GM21447 (cell line): Measurements from ENCODE around the gene VAV2.

Experiments used
- ATAC-seq: cut with Tn5 transposase; IDR thresholded peaks from one replicate; pipeline ENCODE4 v1.9.1; 2021; ENCODE audit not compliant: unreplicated experiment

VAV2 gene

GRCh38 chr9:133862585-133863256, 129.4 kb downstream of the VAV2 start:
- ATAC-seq: no peak

DNA sequence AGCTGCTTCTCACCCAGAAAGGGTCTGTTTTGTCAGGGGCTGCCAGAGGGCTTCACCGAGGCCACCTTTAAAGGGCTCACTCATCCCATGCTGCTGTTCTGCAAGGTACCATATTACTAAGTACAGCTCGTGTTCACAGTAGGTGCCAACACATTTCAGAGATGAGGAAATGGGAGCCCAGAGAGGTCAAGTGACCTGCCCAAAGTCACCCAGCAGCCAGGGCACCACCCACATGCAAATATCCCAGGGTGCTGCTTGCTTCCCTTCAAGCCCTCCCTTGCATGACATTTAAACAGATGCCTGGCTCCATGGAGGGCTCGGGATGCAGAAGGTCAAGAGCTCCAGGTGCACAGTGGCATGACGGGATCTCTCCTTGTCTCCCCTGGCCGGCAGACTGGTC, 130.4 kb downstream of the VAV2 start:
- no peak for ATAC-seq

GRCh38 chr9:133861086-133861485, 131.0 kb downstream of the VAV2 start:
- ATAC-seq: no peak

DNA sequence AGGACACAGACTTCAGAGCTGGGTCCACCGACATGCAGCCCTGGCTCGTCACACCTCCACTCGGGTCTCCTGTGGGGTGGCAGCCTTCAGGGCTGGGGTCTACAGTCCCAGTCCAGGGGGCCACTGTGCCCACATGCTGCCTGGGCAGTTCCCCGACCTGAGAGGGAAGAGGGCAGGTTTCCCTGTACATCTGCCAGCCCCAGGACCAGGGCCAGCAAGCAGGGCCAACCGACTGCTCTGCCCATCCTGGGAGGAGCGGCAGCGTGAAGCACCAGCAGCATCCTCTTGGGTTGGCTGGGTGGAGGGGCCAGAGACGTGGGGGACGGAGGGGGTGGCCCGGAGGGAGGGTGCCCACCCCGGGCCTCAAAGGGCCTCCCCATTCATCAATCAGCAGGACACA, 133.4 kb downstream of the VAV2 start:
- no peak for ATAC-seq

DNA sequence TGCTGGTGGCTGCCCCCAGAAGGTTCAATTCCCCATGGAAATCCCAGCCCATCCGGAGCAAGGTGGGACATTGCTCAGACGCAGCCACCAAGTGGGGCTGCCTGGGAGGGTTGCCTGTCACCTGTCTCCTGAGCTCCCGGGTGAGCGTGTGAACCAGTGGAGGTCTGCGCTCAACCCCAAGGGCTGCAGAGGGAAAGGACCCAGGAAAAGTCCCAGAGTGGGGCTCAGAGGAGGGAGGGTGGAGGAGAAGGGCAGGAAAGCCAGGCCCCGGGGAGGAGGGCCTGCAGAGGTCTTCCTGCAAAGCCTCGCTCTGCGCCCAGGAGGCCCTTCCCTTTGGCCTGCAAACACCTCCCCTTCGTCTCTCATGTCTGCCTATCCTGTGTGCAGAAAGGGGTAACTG, 134.5 kb downstream of the VAV2 start:
- no peak for ATAC-seq

GRCh38 chr9:133856798-133857197, 135.3 kb downstream of the VAV2 start:
- no peak for ATAC-seq

- ATAC-seq: no peak
Observed at GRCh38 chr9:133855802-133856521, 136.2 kb downstream of the VAV2 start.

DNA sequence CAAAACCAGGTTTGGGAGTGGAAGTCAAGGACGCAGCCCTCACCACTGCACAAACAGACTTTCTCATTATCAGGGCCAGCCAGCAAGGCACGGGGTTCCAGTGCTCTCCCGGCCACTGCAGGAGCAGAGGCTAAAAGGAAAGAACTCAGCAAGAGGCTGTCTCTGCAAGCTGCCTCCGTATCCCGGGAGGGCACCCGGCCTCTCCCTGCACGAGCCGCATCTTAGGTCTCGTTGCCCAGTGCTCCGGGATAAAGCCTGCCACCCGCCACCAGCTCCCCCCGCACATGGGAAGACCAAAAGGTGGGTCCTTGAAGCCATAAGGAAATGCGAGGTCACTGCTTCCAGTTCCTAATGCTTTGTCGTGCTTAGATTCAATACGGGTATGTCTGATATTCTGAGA, 136.8 kb downstream of the VAV2 start:
- ATAC-seq: no peak

DNA sequence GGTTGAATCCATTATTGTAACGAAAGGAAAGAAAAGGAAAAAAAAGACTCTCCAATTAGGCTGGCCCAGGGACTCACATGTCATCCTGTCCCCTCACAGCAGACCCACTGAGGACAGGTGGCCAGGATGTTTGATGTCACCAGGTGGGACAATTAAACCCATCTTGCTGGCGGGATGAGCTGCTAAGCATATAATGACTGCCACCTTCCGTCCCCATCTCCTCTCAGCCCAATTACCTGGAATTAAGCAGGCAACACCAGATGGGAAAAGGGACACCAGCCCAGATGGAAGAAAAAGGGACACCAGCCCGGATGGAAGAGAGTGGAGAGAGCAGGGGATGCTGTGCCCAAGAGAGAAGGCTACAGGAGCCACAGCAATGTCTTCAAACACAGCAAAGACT, 137.4 kb downstream of the VAV2 start:
- no peak for ATAC-seq

- ATAC-seq: no peak
Observed at GRCh38 chr9:133854048-133854447, 138.1 kb downstream of the VAV2 start.

GRCh38 chr9:133853331-133853730, 138.8 kb downstream of the VAV2 start:
- no peak for ATAC-seq

DNA sequence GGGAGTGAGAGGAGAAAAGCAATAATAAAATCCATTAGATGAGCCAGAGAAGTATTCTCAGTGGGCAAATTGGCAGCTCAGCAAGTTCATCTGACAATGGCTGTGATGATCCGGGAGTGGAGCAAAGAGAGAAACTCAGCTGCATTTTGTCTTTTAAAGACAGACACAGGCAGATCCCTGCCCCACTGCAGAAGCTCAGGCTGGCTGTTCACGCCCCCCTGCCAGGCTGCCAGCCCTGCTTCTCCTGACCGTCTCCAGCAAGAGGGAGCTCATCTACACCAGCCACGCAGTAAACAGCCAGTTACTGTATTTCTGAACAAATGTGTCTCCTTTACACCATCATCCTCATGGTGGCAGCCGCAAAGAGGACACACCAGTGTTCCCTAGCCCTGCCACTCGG, 139.7 kb downstream of the VAV2 start:
- no peak for ATAC-seq

DNA sequence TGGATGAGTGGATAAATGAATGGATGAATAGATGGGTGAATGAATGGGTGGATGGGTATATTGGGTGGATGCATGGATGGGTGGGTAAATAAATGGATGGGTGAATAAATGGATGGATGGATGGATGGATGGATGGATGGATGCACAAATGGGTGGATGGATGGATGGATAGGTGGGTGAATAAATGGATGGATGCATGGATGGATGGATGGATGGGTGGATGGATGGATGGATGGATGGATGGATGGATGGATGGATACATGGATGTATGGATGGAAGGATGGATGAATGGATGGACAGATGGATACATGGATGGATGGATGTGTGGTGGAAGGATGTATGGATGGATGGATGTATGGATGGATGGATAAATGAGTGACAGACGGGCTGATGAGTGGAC, 140.4 kb downstream of the VAV2 start:
- ATAC-seq: no peak

DNA sequence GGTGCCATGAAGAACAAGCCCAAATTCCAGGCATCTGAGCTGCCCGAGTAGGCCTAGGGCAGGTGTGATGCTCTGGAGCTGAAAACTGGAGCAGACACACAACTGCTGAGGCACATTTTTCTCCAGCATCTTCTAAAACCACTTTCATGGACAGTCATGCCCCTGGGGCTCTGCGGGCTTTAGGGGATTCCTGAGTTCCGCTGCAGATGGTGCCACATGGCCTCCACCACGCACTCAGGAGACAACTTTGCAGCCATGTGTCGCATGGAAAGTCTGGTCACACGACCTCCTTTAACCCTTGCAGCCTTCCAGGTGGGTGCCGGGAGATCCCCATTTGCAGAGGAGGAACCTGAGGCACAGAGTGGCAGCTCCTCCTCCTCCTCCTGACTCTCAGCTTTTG, 141.2 kb downstream of the VAV2 start:
- ATAC-seq: no peak

- ATAC-seq: no peak
Observed at GRCh38 chr9:133850161-133850560, 142.0 kb downstream of the VAV2 start.

GRCh38 chr9:133849110-133849670, 142.9 kb downstream of the VAV2 start:
- no peak for ATAC-seq

GRCh38 chr9:133848471-133849109, 143.5 kb downstream of the VAV2 start:
- ATAC-seq: no peak

DNA sequence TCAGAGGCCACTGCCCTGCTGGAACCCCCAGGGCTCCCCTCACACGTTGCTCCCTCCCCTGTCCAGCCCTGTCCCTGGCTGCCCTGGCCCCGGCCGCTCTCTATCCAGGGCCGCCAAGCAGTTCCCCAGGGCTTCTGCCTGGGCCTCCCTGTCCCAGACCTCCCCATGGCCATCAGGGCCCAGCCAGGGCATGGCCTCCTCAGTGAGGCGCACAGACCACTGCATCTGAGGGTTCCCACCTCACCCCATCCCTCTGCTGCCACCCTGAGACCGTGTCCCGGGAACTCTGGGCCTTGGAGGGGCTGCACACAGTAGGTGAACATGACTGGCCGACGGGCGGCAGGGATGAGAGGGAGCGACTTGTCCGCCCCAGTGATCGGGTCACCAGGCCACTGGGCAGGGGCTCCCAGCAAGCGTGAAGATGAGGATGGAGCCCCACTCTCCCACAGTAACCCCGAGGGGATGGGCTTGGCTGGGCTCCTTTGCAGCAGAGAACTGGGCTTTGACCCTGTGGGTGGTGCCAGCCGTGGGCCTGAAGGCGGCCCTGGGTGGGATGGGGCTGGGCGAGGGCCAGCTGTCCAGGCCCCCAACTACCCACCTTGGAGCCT, 145.5 kb downstream of the VAV2 start:
- ATAC-seq: no peak

DNA sequence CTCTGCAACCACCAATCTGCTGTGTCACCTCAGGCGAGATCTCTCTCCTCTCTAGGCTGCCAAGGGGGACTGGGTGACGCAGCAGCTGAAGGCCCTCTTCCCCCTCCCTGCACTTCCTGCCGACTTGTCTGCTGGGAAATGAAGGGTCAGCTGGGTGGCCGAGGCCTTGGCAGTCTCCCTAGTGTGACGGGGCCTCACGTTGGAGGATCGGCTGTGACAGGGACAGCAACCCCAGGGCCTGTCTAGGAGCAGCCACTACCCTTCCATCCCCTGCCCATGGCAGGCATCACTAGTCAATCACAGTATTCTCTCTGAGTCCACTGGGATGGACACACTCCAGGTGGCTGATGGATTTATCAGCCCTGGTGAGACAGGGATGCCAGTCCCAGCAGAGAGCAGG, 146.7 kb downstream of the VAV2 start:
- ATAC-seq: no peak

DNA sequence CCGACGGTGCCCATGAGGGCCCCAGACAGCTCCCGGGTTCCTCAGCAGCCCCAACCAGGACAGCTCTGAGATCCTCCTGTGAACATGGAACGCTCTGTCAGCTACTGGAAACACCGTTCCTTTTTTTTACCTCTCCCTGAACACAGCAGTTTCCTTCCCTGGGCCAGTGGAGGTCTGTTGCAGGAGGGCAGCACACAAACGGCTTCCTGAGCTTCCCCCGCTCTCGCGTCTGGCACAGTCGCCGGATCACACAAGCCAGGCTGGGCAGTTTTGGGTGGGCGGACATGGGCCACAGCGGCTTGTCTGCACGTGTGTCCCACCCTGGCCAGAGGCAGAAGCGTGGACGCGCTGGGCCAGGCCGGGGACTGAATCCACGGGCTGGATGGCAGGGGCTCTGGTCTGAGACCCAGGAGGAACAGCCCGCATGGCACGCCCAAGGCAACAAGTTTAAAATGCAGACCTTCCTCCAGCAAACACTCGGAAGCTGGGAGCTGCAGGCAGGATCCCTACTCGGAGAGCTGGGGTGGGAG, 147.2 kb downstream of the VAV2 start:
- ATAC-seq: no peak

- ATAC-seq: no peak
Observed at GRCh38 chr9:133844398-133844784, 147.7 kb downstream of the VAV2 start.
